H1 (cell line): ENCODE measurements around the gene PDE8A.

ENCODE experiments used
- BRCA1 ChIP-seq: IDR thresholded peaks from 2 replicates; pipeline ENCODE4 v1.6.1; 2012; ENCODE audit warnings: low read depth, low read length, improper control_type of control experiment
- HDAC2 ChIP-seq, 2 experiments: fragments of 300-600 bp in 1 of 2; sonication (generic) in 1 of 2; IDR thresholded peaks; 2 replicates each; pipeline ENCODE4 v1.6.1; 2011 to 2012; ENCODE audit warnings: low read depth in 2 of 2, low read length in 2 of 2, mild to moderate bottlenecking in 2 of 2, moderate library complexity in 2 of 2, borderline replicate concordance in 1 of 2, inconsistent platforms in 1 of 2
- SRF ChIP-seq: IDR thresholded peaks from 2 replicates; pipeline ENCODE4 v1.6.1; 2011; ENCODE audit warnings: mild to moderate bottlenecking, low read depth, low read length, moderate library complexity
- TF ChIP-seq, protein P1 (sequence below): IDR thresholded peaks from 2 replicates; pipeline ENCODE4 v1.6.1; 2012; ENCODE audit warnings: inconsistent platforms

DNA sequence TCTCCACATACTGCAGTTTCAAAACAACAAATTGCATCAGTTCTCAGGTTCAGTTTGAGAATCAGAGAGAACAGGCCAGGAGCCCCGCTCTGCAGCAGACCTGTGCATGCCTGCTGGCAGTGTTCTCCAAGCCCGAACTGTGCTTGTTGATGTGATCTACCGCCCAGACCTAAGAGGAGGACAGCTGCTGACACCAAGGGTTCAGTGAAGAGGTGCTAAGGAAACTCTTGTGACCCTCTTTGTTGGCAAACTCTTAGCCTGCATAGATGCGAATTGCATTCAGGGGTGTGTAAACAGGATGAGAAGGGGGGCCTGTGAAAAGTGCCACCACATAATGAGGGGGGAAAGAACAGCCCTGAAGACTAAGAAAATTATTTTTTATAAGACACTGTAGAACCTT, 89.8 kb downstream of the PDE8A start:
- TF ChIP-seq HDAC2 (IDR thresholded peaks at IDR 0.05; ENCODE audit: borderline replicate concordance in 1 of 2, low read depth in 2 of 2, low read length in 2 of 2) (no peak), BRCA1 (no peak), SRF (no peak)
- TF ChIP-seq, protein P1, sequence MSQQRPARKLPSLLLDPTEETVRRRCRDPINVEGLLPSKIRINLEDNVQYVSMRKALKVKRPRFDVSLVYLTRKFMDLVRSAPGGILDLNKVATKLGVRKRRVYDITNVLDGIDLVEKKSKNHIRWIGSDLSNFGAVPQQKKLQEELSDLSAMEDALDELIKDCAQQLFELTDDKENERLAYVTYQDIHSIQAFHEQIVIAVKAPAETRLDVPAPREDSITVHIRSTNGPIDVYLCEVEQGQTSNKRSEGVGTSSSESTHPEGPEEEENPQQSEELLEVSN, result no peak
